CD4-positive, alpha-beta T cell treated with Interleukin-15 for 4 hours (primary cell): ENCODE results near the gene TMEM212.
"Not testable (repeated sequence)": the region's sequence is repeated elsewhere in the genome, so short reads cannot be mapped to it uniquely, and the experiment has no call there.

Experiments
- DNase-seq: peaks from one replicate; pipeline ENCODE4 v3.0.0-alpha.2; 2020; ENCODE audit warnings: low spot score

The TMEM212 gene

GRCh38 chr3:171813278-171813896 lies 29.8 kb upstream of the TMEM212 start:
- no peak for DNase-seq

GRCh38 chr3:171813897-171814460 lies 29.2 kb upstream of the TMEM212 start:
- no peak for DNase-seq

DNA sequence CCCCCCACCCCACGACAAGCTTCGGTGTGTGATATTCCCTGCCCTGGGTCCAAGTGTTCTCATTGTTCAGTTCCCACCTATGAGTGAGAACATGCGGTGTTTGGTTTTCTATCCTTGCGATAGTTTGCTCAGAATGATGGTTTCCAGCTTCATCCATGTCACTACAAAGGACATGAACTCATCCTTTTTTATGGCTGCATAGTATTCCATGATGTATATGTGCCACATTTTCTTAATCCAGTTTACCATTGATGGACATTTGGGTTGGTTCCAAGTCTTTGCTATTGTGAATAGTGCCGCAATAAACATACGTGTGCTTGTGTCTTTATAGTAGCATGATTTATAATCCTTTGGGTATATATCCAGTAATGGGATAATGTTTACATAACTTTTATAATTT lies 28.5 kb upstream of the TMEM212 start:
- not testable (repeated sequence) for DNase-seq

DNA sequence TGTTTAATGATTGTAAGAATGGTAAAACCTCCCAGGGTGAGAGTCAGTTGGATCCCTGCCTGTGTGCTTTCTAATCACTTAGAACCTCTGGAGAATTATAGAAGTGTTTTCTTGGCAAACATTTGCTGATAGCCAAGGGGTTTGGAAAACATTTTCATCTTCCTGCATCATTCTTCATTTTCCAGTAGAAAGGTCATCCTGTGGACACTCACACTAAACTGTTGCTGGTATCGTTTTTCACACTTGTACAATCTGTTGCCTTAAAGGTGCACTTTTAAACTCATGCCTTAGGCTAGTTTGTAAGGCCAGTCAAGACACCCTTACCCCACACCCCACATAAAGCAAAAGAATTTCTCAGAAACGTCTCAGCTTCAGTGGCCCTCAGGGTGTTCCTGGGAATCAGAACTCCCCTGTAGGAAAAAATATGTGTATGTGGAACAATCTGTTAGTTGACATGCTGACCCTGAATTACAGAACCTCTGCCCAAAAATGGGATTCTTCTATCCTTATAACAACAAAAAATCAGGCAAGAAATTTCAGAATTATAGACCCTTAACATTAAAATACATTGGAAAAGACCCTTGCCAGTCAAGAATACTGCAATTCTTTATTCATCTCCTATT lies 27.1 kb upstream of the TMEM212 start:
- DNase-seq: no peak

- no peak for DNase-seq
Observed at GRCh38 chr3:171817074-171817800, 25.9 kb upstream of the TMEM212 start.

GRCh38 chr3:171821044-171821443 lies 22.1 kb upstream of the TMEM212 start:
- DNase-seq: no peak

DNA sequence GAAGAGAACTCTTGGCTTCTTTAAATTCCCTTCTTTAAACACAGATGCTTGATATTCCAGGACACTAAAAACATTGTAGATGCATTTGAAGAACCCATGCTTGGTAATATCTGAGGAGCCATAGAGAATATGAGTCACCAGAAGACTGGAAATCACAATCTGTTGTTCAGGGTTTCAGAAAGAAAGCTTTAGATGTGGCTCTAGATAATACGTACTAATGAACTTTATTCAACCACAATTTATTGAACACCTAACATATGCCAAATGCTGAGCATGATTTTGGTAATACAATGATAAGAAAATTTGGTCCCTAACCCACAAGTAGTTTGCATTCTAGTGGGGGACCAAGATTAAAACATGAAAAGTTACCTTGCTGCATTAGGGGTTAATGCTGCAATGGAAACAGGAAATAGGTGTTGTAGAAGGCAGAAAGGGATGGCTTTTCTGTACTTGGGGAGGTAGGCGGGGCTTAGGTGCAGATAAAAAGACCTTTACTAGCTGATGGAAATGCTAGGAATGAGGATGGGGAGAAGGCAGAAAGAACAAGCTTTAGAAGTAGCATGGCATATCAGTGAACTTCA lies 21.3 kb upstream of the TMEM212 start:
- DNase-seq: no peak

DNA sequence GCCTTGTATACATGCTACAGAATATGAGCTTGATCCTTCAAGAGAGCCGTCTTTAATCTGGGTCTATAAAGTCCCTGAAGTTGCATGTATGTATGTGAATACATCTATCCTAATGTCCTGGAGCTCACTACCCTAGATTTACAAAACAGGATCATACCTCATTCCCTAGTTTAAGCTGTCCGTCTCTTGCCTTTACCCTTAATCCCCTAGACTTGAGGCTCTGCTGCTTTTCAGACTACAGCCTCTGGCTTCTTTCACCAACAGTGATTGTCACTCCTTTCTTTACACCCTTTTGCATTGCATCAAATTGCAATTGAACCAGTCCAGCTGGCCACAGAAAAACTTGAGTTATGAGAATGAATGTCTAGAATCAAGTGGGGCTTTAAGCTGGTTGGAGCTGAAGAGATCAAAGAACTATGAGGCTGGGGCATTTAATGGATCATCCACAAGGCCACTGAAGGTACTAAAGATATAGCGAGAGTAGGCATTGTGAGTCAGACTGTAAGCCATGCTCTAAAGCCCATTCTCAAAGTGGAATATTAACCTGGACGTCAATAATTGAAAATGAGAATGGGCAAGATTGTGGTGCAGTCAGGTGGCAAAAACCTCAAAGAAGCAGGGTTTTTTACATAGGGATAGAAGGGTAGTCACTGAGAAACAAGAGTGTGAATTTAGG lies 20.6 kb upstream of the TMEM212 start:
- DNase-seq: no peak

GRCh38 chr3:171824116-171824515 lies 19.0 kb upstream of the TMEM212 start:
- no peak for DNase-seq

GRCh38 chr3:171824824-171825221 lies 18.3 kb upstream of the TMEM212 start:
- no peak for DNase-seq

GRCh38 chr3:171825222-171825828 lies 17.8 kb upstream of the TMEM212 start:
- no peak for DNase-seq

DNA sequence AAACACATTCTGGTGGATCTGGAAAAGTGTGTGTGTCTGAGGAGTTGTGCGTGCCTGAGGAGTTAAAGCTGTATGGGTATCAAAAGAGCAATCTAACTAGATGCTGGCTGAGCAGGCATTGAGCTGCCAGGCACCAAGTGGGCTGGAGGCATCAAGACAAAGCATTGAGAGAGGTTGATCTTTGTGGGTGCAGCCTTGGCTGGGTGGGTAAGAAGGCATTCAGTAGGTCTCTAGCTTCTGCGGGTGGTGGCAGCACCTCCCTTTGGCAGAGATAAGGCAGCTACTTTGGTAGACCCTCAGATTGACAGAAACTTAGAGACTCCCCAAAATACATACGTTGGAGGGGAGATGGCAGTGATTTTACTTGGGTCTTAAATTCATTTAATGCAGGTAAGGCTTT lies 15.8 kb upstream of the TMEM212 start:
- no peak for DNase-seq

DNA sequence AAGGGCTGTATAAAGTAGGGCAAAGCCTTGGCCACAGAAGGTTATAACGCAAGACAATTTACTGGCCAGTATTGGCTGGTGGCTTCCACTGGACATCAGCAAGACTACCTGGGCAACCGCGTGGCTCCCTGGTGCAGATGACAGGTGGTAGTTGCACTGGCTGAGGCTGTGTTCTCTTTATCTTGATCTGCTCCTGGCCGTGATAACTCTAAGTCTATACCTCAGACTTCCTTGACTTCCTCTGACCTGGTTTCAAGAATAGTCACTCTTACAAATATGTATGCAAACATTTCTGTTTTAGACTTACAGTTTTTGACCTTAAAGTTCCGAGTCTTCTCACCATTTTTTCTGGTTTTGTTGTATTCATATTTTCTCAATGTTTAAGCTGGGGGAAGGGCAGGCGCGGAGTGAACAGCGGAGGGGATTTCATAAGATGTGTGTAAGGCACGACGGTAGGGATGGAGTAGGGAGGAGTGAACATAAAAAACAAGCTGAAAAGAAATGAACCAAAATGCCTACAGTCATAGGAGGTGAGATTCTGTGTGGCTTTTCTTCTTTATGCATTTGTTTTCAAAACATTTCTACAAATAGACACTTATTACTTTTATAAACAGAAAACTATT lies 15.2 kb upstream of the TMEM212 start:
- no peak for DNase-seq

- no peak for DNase-seq
Observed at GRCh38 chr3:171828902-171829770, 14.0 kb upstream of the TMEM212 start.

- DNase-seq: no peak
Observed at GRCh38 chr3:171829841-171830517, 13.2 kb upstream of the TMEM212 start.

DNA sequence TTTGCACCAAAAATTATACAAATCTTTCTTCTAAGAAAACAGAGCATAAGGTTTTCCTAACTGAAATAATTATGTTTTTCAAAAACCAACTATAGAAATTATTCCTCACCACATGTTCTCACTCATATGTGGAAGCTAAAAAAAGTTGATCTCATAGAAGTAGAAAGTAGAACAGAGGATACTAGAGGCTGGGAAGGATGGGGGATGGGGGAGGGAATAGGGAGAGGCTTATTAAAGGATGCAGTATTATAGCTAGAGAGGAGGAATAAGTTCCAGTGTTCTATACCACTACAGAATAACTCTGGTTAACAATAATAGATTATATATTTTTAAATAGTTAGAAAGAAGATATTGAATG lies 12.7 kb upstream of the TMEM212 start:
- DNase-seq: no peak

- DNase-seq: no peak
Observed at GRCh38 chr3:171831936-171832335, 11.2 kb upstream of the TMEM212 start.

DNA sequence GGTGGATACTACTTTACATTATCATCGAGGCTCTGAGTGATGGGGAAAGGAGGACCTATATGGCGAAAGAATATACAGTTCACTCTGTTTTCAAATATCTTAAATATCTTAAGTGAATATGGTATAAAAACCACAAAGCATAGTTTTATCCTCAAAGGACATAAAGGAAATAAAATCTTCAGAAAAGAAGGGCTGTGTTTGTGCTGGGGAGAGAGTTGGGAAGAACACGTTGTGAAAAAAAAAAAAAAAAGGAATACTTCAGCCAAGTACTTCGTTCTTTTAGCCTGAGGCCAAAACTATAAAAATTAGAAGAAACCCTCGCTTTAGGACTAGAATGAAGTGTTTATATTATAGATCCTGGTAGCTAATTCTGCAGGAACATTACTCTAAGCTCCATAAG lies 10.2 kb upstream of the TMEM212 start:
- no peak for DNase-seq

- no peak for DNase-seq
Observed at GRCh38 chr3:171833789-171834460, 9.2 kb upstream of the TMEM212 start.
